HEK293T (cell line): ENCODE measurements around the gene UBE2Z.

Experiments used
- ARNT ChIP-seq: fragments of 450-650 bp; IDR thresholded peaks from 2 replicates; pipeline ENCODE4 v1.6.1; 2017; ENCODE audit warnings: mild to moderate bottlenecking
- ELF4 ChIP-seq: fragments of 450-650 bp; IDR thresholded peaks from 2 replicates; pipeline ENCODE4 v1.6.1; 2017; ENCODE audit warnings: antibody characterized with exemption
- FOXA1 ChIP-seq: fragments of 450-650 bp; IDR thresholded peaks from 2 replicates; pipeline ENCODE4 v1.6.1; 2016; ENCODE audit warnings: mild to moderate bottlenecking
- FOXK2 ChIP-seq: fragments of 450-650 bp; IDR thresholded peaks from 2 replicates; pipeline ENCODE4 v1.6.1; 2016; ENCODE audit warnings: mild to moderate bottlenecking
- FOXM1 ChIP-seq: fragments of 450-650 bp; IDR thresholded peaks from 2 replicates; pipeline ENCODE4 v1.6.1; 2017; ENCODE audit warnings: mild to moderate bottlenecking, borderline replicate concordance
- HDGF ChIP-seq: fragments of 450-650 bp; IDR thresholded peaks from 2 replicates; pipeline ENCODE4 v1.6.1; 2017; ENCODE audit warnings: antibody characterized with exemption, borderline replicate concordance
- LEF1 ChIP-seq: fragments of 450-650 bp; IDR thresholded peaks from 2 replicates; pipeline ENCODE4 v1.6.1; 2017; ENCODE audit warnings: mild to moderate bottlenecking, borderline replicate concordance
- NFRKB ChIP-seq: fragments of 450-650 bp; IDR thresholded peaks from 2 replicates; pipeline ENCODE4 v1.6.1; 2016; ENCODE audit warnings: mild to moderate bottlenecking, moderate library complexity
- PKNOX1 ChIP-seq: fragments of 450-650 bp; IDR thresholded peaks from 2 replicates; pipeline ENCODE4 v1.6.1; 2016
- SP1 ChIP-seq: fragments of 450-650 bp; IDR thresholded peaks from 2 replicates; pipeline ENCODE4 v1.6.1; 2017
- SUZ12 ChIP-seq: fragments of 450-650 bp; IDR thresholded peaks from 2 replicates; pipeline ENCODE4 v1.6.1; 2016; ENCODE audit warnings: mild to moderate bottlenecking
- ZNF384 ChIP-seq: fragments of 450-650 bp; IDR thresholded peaks from 2 replicates; pipeline ENCODE4 v1.6.1; 2016

- TF ChIP-seq NFRKB (no peak), PKNOX1 (no peak), FOXA1 (no peak), ELF4 (no peak), ARNT (no peak), SP1 (no peak), ZNF384 (no peak), SUZ12 (no peak), HDGF (no peak), LEF1 (no peak), FOXM1 (no peak), FOXK2 (no peak)
Measured at GRCh38 chr17:48973806-48974205, 65.6 kb downstream of the UBE2Z start.
